ENCODE data around the gene IGFBP4.

Gene IGFBP4

DNA sequence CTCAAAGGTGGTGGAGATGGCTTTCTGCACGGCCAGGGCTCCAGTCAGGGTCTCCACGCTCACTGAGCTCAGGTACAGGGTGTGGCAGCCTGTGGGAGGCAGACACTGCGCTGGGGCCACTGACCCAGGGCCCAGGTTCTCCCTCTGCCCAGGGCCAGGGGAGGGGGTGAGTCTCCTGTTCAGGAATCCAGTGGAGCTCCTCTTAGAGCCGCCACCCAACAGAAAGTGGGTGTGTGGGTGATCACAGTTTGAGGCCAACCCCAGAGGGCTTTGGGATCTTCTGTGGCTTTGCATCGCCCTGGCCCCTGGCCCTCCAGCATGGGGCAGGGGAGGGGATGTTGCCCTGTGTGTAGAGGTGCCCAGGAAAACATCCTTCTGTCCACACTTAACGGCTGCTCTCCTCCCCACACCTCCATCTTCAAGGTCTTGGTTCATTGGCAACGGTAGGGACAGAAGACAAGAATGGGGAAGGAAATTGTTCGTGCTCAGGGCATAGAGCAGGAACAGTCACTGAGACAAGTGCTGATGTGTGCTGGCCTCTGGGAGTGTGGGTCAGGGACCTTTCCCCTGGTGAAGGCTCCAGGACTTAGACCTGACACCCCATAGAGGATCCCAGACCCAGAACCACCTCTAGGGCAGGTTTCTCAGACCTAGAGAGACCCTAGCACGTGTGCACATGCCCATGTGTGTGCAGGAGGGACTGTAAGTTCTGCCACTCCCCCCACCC lies 36.7 kb downstream of the IGFBP4 start:
- no peak overlapping the region for H3K27ac ChIP-seq
- TF ChIP-seq, protein P1, sequence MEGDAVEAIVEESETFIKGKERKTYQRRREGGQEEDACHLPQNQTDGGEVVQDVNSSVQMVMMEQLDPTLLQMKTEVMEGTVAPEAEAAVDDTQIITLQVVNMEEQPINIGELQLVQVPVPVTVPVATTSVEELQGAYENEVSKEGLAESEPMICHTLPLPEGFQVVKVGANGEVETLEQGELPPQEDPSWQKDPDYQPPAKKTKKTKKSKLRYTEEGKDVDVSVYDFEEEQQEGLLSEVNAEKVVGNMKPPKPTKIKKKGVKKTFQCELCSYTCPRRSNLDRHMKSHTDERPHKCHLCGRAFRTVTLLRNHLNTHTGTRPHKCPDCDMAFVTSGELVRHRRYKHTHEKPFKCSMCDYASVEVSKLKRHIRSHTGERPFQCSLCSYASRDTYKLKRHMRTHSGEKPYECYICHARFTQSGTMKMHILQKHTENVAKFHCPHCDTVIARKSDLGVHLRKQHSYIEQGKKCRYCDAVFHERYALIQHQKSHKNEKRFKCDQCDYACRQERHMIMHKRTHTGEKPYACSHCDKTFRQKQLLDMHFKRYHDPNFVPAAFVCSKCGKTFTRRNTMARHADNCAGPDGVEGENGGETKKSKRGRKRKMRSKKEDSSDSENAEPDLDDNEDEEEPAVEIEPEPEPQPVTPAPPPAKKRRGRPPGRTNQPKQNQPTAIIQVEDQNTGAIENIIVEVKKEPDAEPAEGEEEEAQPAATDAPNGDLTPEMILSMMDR (IDR thresholded peaks at IDR 0.05): no peak
- H3K4me3 ChIP-seq: no peak overlapping the region
- DNase-seq (ENCODE audit: low spot score): no peak

DNA sequence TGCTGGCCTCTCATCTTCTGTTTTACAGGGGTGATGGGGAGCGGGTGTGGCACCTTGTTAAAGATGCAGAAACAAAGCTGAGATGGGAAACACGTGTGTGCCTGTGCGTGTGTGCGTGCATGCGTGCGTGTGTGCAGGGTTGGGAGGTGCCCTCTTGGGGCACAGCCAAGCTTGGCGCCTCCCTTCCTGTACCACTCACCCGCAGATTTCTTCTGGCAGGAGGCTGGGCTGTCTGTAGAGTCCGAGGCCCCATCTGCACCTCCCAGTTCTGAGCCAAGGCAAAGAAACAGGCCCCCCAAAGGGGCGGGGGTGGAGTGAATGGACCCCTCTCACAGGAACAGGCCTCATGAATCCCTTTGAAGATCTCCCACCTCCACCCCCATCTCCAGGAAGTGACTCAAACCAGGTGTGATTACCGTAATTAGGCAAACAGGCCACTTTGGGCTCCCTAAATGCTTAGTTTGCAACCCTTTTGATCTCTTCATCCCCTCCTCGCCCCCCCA lies 37.3 kb downstream of the IGFBP4 start:
- TF ChIP-seq, protein P1 (IDR thresholded peaks at IDR 0.05): no peak
- Histone ChIP-seq H3K4me3 (no peak overlapping the region), H3K27ac (no peak overlapping the region)
- no peak for DNase-seq (ENCODE audit: low spot score)

DNA sequence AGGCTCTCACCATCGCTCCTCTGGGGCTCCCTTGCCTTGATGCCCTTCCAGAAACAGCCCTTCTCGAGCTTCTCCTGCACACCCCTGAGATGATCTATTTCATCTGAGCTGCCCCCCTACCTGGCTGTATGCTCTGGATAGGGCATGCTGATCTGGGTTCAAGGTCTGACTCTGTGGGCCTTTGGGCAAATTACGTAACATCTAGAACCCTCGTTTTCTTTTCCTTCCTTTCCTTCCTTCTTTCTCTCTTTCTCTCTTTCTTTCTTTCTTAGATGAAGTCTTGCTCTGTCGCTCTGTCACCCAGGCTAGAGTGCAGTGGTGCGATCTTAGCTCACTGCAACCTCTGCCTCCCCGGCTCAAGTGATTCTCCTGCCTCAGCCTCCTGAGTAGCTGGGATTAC lies 37.9 kb downstream of the IGFBP4 start:
- DNase-seq (ENCODE audit: low spot score): no peak
- no peak overlapping the region for H3K27ac ChIP-seq
- H3K4me3 ChIP-seq: no peak overlapping the region
- TF ChIP-seq, protein P1 (IDR thresholded peaks at IDR 0.05): no peak

DNA sequence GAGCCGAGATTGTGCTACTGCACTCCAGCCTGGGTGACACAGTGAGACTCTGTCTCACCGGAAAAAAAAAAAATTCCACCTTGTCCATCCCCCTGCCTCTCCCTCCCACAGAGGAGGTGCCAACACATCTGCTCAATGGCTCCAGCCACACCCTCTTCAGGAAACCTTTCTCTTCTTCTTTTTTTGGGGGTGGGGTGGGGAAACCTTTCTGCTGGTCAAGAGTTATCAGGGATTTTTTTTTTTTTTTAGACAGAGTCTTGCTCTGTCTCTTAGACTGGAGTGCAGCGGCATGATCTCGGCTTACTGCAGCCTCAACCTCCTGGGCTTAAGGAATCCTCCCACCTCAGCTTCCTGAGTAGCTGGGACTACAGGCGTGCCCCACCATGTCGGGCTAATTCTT lies 39.5 kb downstream of the IGFBP4 start:
- TF ChIP-seq, protein P1 (IDR thresholded peaks at IDR 0.05): no peak
- DNase-seq (ENCODE audit: low spot score): no peak
- H3K4me3 ChIP-seq: no peak overlapping the region
- no peak overlapping the region for H3K27ac ChIP-seq

DNA sequence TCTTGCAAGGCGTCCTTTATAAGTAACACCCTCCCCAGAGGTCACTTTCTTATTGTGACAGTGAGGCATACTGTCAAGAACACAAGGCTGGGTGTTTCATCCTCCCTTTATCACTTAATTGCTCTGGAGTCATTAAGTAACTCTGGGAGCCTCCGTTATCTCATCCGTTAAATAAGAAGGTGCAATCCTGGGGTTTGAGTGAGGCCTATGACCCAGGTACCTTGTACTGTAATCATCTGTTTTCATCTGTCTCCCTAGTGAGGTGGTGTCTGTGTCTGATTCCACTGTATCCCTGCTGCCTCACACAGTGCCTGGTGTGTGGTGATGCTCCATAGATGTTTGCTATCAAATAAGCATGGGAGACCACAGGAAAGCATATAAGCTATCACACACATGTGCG lies 40.4 kb downstream of the IGFBP4 start:
- Histone ChIP-seq H3K27ac (no peak overlapping the region), H3K4me3 (no peak overlapping the region)
- no peak for DNase-seq (ENCODE audit: low spot score)
- TF ChIP-seq, protein P1 (IDR thresholded peaks at IDR 0.05): no peak

DNA sequence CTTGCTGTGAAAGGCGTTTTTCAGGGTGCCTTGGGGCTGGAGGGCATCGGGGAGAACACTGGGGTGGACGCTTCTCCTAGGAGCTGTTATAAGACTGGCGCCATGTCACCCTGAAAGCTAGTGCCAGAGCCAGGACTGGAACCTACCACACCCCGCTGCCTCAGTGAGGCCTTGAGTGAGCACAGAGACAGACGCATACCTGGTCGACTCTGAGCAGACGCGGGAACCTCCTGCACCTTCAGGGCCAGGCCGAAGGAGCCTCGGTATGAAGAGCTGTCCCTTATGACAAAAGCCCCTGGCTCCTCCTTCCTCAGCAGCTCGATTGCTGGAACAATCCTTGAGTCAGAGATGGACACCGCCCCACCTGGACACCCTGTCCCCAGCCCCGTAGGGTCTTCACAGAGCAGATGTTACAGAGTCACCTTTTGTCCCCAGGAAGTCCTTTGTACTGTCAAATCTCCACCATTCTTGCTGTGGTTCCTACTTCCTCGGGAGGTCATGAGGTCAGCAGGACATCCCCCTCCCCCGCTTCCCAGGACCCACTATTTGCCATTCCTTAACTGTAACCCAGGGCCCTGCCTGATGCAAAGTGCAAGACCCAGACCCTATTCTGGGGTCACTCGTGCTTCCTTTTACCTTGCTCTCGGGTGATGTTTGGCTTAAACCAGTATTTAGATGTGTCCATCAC lies 41.2 kb downstream of the IGFBP4 start:
- peak overlapping the region in 1 of 2 donors; percentile 83 for H3K27ac ChIP-seq
- no peak overlapping the region for H3K4me3 ChIP-seq
- TF ChIP-seq, protein P1 (IDR thresholded peaks at IDR 0.05): no peak
- DNase-seq (ENCODE audit: low spot score): no peak

Data from coronary artery (tissue), 2 donors.